Measurements from ENCODE around the gene EGFL8.

- TF ChIP-seq CTCF (IDR thresholded peaks at IDR 0.05; ENCODE audit: low read depth, low read length): no peak
- TF ChIP-seq POLR2A (IDR thresholded peaks at IDR 0.05; ENCODE audit: extremely low read depth, insufficient read length): no peak
- no peak for TF ChIP-seq MYC (IDR thresholded peaks at IDR 0.05; ENCODE audit: low read depth, low read length)
- no peak for TF ChIP-seq MAX (IDR thresholded peaks at IDR 0.05; ENCODE audit: low read depth, low read length)
These were observed 49.6 kb upstream of the EGFL8 start for GRCh38 chr6:32114796-32115195.

Data from NB4 (cell line).